GM23248 (cell line): ENCODE measurements around the gene FBXW11.

Experiments
- EZH2 ChIP-seq: fragments of 200-600 bp; sonication (generic); IDR thresholded peaks from 2 replicates; pipeline ENCODE4 v1.6.1; 2018; ENCODE audit warnings: antibody characterized with exemption, mild to moderate bottlenecking; ENCODE audit not compliant: insufficient read depth, poor library complexity, severe bottlenecking
- EZH2phosphoT487 ChIP-seq: fragments of 200-600 bp; sonication (generic); IDR thresholded peaks from 2 replicates; pipeline ENCODE4 v1.6.1; 2018; ENCODE audit warnings: antibody characterized with exemption, moderate library complexity, mild to moderate bottlenecking, low read depth; ENCODE audit not compliant: insufficient read depth

DNA sequence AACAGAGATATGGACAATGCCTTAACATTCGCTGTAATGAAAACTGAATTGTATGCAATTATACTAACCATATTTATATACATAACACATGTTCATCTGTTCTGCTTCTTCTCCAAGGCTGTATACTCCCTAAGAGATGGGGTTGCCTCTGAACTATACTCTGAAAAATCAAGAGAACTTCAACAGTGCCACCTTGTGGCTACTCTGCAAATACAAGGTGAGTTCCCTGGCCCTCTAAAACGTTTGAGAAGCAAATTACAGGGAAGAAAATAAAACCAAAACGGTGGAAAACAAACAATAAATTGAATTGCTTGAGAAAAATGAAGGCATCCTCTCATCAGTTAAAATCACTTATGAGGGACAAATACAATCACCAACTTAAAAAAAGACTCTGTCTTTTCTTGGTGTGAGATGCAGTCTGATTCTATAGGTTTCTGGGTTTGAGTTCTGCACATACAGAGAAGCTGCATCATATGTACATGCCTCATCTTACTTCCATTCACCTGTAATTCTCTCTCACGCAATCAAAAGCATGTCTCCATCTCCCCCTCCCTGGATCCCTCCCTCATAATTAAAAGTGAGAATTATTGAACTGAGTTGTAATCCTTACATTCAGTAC, 98.6 kb downstream of the FBXW11 start:
- TF ChIP-seq EZH2 (no peak), EZH2phosphoT487 (no peak)
